SK-N-MC (cell line): ENCODE measurements around the gene DBNDD2.

Experiments
- DNase-seq: peaks from one replicate; pipeline ENCODE4 v3.0.0-alpha.2; 2011; ENCODE audit warnings: low read depth, low spot score
- H3K27ac ChIP-seq: fragments of 200-600 bp; sonication (generic); 2 replicates; pipeline ENCODE4 v1.5.1; 2016; ENCODE audit warnings: mixed run types
- H3K36me3 ChIP-seq: fragments of 200-600 bp; sonication (generic); 2 replicates; pipeline ENCODE4 v1.6.1; 2017; ENCODE audit warnings: antibody characterized with exemption, low read length, mixed read lengths; ENCODE audit not compliant: insufficient read depth
- H3K4me3 ChIP-seq: fragments of 200-600 bp; sonication (generic); 2 replicates; pipeline ENCODE4 v1.5.1; 2016
- H3K9ac ChIP-seq: fragments of 200-600 bp; sonication (generic); 2 replicates; pipeline ENCODE4 v1.8.0; 2017; ENCODE audit warnings: mixed run types, mixed read lengths; ENCODE audit not compliant: insufficient read length
- H3K9me3 ChIP-seq: fragments of 200-600 bp; sonication (generic); 2 replicates; pipeline ENCODE4 v1.6.1; 2017; ENCODE audit warnings: low read depth, mild to moderate bottlenecking, antibody characterized with exemption, low read length, moderate library complexity, mixed read lengths
- EZH2 ChIP-seq: fragments of 200-600 bp; sonication (generic); IDR thresholded peaks from one replicate; pipeline ENCODE4 v1.6.1; 2017; ENCODE audit warnings: antibody characterized with exemption
- FOXP2 ChIP-seq: optimal IDR thresholded peaks from 2 replicates; pipeline ENCODE3; 2011; ENCODE audit warnings: mild to moderate bottlenecking, moderate library complexity; ENCODE audit not compliant: insufficient read depth; ENCODE audit errors: extremely low read length, control extremely low read depth
- POLR2AphosphoS5 ChIP-seq: IDR thresholded peaks from 2 replicates; pipeline ENCODE4 v1.6.1; 2012; ENCODE audit warnings: mild to moderate bottlenecking, low read depth, low read length, borderline replicate concordance

DBNDD2 gene

DNA sequence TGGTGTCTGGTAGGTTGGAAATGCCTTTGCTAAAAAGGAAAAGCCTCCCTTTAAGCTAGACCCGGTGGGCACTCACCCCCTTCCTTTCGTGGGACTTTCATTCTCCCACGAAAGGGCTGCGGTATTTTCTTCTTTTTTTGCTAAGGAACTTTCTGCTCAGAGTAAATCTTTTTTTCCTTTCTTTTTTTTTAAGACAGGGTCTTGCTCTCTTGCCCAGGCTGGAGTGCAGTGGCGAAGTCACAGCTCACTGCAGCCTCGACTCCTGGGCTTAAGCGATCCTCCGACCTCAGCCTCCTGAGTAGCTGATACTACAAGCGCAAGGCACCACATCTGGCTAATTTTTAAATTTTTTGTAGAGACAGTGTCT, 34.0 kb upstream of the DBNDD2 start:
- H3K9me3 ChIP-seq, result no peaks in the 10 kb centered on the region
- DNase-seq, result no peak
- no peak overlapping the region for H3K9ac ChIP-seq
- H3K4me3 ChIP-seq, result no peak overlapping the region
- no peaks in the 10 kb centered on the region for H3K36me3 ChIP-seq
- no peak overlapping the region for H3K27ac ChIP-seq
- no peak for TF ChIP-seq POLR2AphosphoS5
- no peak for TF ChIP-seq FOXP2
- TF ChIP-seq EZH2, result no peak

DNA sequence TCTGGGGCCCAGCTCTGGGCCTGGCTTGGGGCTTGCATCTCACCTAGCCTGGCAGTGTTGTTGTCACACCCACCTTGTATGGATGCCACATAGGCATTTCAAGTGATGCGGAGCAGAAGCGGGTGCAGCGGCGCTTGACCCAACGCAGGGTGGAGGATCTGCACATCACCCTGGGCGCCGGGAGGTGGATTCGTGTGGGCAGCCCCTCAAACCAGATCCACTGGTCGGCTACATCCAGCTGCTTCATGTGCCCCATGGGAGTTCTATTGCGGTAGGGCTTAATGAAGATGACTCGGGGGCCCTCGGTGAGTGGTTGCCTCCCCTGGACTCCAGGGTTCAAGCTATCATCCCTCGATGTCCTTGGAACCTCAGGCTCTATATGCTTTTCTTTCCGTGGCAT, 33.1 kb upstream of the DBNDD2 start:
- no peak overlapping the region for H3K27ac ChIP-seq
- no peak overlapping the region for H3K4me3 ChIP-seq
- no peaks in the 10 kb centered on the region for H3K36me3 ChIP-seq
- TF ChIP-seq FOXP2 (no peak), EZH2 (no peak)
- no peak for DNase-seq
- no peaks in the 10 kb centered on the region for H3K9me3 ChIP-seq
- no peak overlapping the region for H3K9ac ChIP-seq

DNA sequence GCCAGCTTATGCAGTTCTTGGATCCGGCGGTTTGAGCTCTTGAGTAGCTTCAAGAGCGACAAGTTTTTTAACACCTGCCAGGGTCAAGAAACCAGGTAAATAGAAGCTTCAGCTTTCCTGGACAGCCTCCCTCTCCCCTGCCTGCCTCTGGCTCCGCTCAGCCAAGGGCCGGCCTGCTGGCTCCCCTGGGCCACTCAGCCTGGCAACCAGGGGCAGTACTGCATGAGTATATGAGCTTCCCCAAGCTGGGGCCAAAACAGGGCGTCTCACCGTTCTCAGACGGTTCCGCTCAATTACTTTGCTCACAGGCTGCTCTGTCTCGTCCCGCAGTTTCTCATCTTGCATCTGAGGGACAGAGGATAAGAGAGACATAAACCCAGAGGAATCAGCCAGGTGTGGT, 30.8 kb upstream of the DBNDD2 start:
- H3K27ac ChIP-seq, result no peak overlapping the region
- no peak overlapping the region for H3K9ac ChIP-seq
- H3K36me3 ChIP-seq, result no peaks in the 10 kb centered on the region
- no peak for DNase-seq
- no peak overlapping the region for H3K4me3 ChIP-seq
- TF ChIP-seq FOXP2 (no peak), POLR2AphosphoS5 (no peak)
- H3K9me3 ChIP-seq, result no peaks in the 10 kb centered on the region

DNA sequence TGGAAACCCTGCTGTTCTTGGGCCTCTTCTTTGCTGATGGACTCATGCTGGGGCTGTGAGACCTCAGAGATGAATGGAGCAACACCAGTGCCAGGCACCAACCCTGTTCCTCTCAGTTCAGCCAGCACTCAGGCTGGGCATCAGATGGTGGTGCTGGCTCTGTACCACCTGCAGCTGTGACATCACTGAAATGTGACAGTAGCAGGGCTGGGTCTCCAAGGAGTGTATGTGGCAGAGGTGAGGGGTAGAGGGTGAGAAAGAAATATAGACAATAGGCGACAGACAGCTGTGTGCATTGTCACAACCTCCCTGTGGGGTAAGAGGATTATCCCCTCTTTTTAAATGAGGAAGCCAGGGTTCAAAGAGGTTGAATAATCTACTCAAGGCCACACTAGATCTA, 29.9 kb upstream of the DBNDD2 start, which contains the start of gene TP53TG5:
Gene TP53TG5 (minus strand): TSS at position 135 of the 400 bp plus-strand sequence. CDS start 89 bp downstream, at position 46.
- no peak for DNase-seq
- H3K4me3 ChIP-seq, result no peak within 1 kb of the TSS
- no peak within 1 kb of the TSS for H3K9ac ChIP-seq
- H3K27ac ChIP-seq, result no peak within 1 kb of the TSS
- no peaks in the 10 kb centered on the region for H3K9me3 ChIP-seq
- TF ChIP-seq FOXP2 (no peak), POLR2AphosphoS5 (no peak), EZH2 (no peak)
- H3K36me3 ChIP-seq, result no peaks in the 10 kb centered on the region

DNA sequence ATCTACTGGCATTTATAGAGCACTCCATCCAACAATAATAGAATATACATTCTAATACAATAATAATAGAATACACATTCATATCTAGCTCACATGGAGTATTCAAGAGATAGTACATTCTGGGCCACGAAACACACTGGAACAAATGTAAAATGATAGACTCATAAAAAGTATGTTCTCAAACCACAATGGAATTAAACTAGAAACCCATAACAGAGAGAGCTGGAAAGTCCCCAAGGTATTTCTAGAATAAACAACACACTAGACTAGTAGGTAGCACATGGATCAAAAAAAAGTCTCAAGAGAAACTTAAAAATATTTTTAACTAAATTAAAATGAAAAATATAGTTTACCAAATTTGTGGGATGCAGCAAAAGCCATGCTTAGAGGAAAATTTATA, 20.8 kb upstream of the DBNDD2 start:
- no peak for TF ChIP-seq EZH2
- no peak for TF ChIP-seq FOXP2
- TF ChIP-seq POLR2AphosphoS5, result no peak
- Histone ChIP-seq H3K36me3 (no peaks in the 10 kb centered on the region), H3K4me3 (no peak overlapping the region), H3K27ac (no peak overlapping the region), H3K9me3 (no peaks in the 10 kb centered on the region), H3K9ac (no peak overlapping the region)
- DNase-seq, result no peak

DNA sequence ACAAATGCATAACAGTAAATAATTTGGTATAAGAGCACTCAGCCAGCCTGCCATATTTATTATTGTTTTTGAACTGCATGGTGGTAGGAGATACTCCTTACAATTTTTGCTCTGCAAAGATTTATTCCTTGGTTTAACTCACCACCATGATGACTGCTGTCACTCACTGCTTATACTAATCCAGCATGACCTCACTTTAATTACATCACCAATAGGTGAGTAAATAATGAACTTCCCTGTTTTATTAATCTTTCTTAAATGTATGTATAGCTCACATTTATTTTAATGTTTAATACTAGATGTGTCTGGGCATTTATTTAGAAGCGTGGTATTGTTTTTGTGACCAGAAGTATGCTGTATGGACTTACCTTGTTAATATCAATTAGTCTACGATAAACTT, 17.2 kb upstream of the DBNDD2 start:
- H3K9ac ChIP-seq, result no peak overlapping the region
- no peak for DNase-seq
- H3K4me3 ChIP-seq, result no peak overlapping the region
- no peaks in the 10 kb centered on the region for H3K36me3 ChIP-seq
- H3K27ac ChIP-seq, result no peak overlapping the region
- TF ChIP-seq FOXP2 (no peak), POLR2AphosphoS5 (no peak), EZH2 (no peak)
- no peaks in the 10 kb centered on the region for H3K9me3 ChIP-seq

DNA sequence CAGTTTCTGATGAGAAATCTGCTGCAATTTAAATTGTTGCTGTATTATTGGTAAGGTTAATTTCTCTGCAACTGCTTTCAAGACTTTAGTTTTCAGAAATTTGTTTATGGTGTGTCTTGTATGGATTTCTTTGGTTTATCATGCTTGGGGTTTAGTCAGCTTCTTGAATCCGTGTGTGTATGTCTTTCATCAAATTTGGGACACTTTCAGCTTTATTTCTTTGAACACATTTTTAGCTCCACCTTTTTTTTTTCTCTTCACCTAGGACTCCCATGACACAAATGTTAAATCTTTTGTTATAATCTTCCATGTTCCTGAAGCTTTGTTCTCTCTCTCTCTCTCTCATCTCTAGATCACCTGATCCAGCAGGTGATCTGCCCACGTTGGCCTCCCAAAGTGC, 16.5 kb upstream of the DBNDD2 start:
- no peak overlapping the region for H3K27ac ChIP-seq
- DNase-seq, result no peak
- H3K9ac ChIP-seq, result no peak overlapping the region
- H3K36me3 ChIP-seq, result no peaks in the 10 kb centered on the region
- H3K4me3 ChIP-seq, result no peak overlapping the region
- TF ChIP-seq POLR2AphosphoS5 (no peak), EZH2 (no peak), FOXP2 (no peak)
- H3K9me3 ChIP-seq, result no peaks in the 10 kb centered on the region

DNA sequence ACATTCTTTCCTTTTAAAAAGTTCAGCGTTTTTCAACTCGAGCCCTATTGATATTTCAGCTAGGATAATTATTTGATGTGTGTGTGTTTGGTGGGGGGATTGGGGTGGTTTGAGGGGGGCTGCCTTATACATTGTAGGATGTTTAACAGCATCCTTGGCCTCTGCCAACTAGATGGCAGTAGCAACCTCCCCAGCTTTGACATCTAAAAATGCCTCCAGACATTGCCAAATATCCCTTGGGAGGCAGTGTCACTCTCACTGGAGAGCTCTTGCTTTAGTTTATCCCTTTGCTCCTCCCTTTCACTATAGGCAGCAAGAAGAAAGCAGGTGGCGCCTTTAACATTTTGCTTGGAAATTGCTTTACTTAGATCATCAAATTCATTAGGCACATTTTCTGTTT, 15.4 kb upstream of the DBNDD2 start:
- Histone ChIP-seq H3K27ac (no peak overlapping the region), H3K9me3 (no peaks in the 10 kb centered on the region), H3K4me3 (no peak overlapping the region), H3K36me3 (no peaks in the 10 kb centered on the region), H3K9ac (no peak overlapping the region)
- no peak for TF ChIP-seq POLR2AphosphoS5
- no peak for TF ChIP-seq FOXP2
- no peak for TF ChIP-seq EZH2
- no peak for DNase-seq

DNA sequence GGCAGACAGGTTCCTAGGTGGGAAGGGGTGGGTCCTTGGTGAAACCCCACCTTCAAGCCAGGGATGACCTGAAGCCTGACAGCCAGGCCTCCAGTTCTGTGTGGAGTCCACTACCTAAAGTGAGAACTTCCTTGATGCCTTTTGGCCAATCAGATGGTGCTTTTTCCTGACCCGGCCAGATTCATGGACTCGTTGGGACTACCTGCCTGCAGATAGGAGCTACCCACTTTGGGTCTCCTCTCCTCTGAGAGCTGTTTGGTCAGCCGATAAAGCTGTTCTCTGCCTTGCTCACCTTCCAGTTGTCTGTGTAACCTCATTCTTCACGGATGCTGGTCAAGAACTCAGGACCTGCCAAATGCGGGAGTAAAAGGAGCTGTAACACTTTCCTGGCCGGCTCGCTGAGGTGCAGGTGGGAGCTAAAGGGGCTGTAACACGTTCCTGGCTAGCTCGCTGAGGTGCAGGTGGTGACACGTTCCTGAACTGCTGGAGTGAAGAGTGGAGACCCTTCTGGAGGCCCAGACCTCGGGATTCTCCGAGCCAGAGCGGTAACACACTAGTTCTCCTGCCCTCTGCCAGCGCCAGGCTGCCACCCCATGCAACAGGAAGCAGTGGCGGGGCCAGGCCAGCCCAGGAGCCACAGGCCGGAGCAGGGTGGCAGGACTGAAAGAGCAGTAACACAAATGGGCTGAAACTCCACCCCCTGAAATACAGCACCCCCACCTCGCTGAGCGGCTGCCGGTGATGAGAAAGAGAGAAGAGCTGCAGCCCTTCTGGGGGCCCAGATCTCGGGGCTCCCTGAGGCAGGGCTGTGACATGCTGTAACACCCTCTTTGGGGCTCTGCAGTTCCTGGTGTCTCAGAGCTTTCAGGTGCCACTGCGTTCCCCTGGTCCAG, 13.6 kb upstream of the DBNDD2 start:
- DNase-seq, result no peak
- Histone ChIP-seq H3K9me3 (no peaks in the 10 kb centered on the region), H3K27ac (no peak overlapping the region), H3K36me3 (no peaks in the 10 kb centered on the region), H3K4me3 (no peak overlapping the region), H3K9ac (no peak overlapping the region)
- TF ChIP-seq POLR2AphosphoS5 (no peak), EZH2 (no peak)
